SKM-1 (cell line): ENCODE measurements around the gene C14orf132.

Source experiments
- DNase-seq: peaks from one replicate; lab custom pipeline; 2025; ENCODE audit not compliant: unreplicated experiment; lab: John Stamatoyannopoulos, UW

Gene C14orf132

DNA sequence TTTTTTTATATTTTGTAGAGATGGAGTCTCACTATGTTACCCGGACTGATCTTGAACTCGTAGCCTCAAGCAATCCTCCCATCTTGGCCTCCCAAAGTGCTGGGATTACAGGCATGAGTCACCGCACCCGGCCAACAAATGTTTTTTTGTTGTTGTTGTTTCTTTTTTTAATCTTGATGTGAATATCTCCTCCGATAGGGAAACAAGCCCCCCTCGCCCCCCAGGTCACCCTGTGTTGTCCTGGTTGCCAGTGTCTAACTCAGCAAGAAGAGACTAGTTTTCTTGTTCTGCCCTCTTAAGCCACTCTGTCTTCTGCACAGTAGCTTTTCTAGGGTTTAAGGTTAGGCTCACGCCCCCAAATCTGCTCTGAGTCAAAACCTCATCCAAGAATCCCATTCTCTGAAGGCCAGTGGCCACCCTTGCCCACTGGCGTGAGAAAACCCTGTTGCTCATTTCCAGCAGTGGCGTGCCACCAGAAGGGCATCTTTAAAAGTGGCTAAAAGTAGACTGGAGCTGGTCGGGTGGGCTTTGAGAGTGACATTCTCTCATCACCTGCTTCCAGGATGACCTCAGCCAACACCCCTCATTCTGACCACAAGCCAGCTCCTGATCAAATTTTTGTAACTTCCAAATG lies 42.7 kb downstream of the C14orf132 start:
- DNase-seq = no peak

DNA sequence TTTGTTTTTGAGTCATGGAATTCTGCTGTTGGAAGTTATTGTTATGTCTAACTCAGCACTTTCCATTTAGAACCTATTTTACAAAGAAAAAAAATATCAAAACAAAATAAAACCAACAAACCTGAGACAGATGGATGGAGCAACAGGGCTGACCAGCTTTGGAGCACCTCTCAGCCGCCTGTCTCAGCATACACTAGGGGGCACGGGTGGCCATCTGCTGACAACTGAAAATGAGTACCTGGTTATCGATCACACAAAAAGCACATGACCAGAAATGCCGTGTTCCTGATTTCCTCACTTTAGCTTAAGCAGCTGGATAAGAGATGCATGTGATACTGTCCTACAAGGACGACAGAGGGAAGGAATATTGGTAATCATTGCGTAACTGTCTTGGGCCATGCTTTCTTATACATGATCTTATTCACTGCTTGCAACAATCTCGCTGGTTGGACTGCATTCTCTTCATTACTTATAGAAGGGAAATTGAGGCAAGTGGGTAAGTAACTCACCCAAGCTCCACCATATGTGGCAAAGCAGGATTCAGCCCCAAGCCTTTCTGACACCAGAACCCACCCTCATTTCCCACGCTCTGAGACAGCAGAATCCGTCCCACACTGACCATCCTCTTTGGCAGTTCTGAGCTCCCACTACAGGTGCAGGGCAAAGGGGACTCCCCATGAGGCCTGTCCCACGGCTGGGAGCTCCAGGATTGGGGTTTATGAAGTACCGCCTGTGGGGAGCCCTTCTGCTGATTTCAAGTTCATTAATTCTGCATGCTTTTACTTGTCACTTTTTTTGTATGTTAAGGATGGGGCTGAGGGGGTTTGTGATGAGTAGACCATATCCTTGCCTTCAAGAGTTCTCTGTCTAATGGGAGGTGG lies 43.5 kb downstream of the C14orf132 start:
- DNase-seq = no peak

DNA sequence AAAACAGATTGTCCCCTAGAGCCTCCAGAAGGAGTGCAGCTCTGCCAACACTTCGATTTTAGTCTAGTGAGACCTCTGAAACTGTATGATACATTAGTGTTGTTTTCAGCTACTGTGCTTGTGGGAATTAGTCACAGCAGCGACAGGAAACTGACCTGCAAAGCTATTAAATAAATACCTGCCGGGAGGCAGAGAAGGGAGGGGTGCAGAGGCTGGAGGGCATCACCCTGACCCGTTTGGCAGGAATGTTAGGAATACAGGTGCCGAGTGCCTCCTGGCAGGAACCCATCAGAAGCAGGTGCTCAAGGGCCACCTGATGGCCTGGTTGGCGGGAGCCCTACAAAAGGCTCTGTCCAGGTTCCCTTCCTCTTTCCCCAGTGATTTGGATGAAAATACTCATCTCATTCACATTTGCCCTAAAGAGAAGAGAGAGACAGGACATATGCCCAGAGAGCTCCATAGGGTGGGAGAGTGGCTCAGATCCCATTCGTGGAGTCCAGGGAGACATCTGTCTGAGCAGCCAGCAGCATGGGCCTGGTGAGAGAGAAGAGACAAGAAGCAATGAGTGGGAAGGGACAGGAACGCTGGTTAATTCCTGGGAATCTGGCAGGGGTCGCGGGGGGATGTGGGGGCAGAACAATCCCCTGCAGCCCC lies 44.6 kb downstream of the C14orf132 start:
- DNase-seq = no peak

DNA sequence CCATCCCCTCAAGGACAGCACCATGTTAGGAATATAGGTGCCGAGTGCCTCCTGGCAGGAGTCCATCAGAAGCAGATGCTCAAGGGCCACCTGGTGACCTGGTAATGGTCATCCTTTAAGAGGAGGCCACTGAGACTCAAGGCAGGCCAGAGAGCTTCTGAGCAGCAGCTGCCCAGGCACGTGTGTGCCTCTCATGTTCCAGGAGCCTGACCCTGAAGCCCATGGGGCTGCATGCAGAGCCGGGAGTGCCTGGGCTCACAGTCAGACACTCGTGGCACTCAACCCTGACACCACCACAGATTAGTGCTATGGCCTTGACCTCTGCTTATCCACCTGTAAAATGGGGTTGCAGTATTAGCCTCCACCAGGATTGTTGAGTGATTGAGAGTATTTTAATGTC lies 45.6 kb downstream of the C14orf132 start:
- DNase-seq = no peak

DNA sequence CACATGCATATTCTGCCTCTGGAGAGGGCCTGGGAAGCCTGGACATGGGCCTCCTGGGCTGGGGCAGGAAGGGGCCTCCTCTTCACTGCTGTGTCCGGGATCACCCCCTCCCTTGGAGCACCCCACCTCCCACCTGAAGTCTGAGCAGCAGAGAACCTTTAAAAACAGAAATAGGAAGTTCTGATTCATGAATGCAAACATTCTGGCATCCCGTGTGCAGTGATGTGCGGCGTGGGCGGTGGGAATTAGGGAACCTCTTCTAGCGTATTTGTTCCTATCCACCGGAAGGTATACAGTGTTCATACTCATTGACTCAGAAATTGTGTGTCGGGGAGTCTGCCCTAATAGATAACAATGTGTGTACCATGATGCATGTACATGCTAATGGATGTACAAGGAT lies 46.2 kb downstream of the C14orf132 start:
- no peak for DNase-seq

DNA sequence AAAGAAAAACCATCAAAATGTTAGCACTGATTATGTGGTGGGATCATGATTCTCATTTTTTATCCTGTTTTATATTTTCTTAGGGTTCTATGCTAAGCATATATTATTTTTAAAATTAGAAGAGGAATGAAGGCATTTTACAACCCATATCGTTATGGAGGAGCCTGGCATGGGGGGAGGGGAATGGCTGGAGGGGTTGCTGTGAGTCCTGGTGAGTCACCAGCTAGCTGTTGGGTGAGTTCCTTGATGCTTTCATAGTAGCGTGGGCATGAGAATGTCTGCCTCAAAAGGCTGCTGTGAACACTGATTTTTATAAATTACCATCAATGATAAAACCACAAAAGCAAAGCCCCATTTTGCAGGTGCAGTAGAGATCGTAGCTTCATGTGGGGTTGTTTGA lies 46.9 kb downstream of the C14orf132 start:
- no peak for DNase-seq

DNA sequence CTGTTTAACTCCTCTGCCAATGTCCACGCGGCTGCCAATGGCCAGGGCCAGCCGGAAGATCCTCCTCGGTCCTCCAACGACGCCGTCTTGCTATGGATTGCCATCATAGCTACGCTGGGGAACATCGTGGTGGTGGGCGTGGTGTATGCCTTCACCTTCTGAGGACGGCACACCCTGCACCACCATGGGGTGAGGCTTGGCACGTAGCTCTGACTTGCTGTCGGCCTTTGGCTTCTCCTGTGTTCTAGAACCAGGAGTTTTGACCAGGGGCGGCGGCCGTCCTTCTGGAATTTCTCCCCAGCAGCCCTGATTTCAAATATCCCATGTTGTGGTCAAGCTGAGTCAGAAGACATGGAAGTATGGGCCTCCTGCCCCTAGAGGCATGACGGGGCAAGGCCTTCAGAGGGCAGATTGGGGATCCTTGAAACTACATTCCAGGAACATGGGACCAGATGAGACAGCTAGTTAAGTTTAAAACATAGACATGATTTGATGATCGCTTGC lies 47.5 kb downstream of the C14orf132 start:
- DNase-seq = no peak

DNA sequence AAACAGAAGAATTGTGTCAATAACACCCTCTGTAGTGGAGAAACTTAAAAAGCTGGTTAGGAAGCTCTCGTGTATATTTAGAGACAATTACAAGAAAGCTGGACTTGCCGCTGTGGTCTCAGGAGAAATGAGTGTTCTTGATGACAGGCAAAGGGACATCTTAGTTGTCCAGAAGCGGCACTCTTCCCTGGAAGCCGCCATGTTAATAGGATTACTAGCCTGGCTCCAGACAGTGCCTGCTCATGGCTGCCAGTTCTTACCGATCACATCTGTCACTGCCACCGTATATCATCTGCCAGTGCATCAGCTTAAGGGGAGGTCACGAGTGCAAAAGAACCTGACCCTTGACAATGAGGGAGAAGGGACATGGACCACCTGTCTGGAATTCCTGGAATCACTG lies 48.9 kb downstream of the C14orf132 start:
- DNase-seq = no peak

DNA sequence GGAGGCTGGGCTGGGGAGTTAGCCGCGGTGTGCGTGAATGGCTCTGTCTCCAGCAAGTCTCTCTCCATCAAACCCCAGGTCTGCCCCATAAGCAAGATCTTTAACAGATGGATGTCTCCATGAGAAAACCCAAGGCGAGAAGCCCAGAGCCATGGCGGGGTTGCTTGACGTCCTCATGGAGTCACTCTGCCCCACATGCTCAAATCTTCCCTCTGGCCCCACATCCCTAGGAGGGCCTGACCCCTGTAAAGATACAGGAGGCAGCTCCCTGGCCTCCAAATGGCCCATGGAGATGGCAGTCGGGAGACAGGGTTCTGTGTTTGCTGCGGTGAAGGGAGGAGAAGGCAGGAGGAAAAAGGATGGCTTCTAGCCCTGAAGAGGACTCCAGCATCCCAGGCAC lies 49.3 kb downstream of the C14orf132 start:
- no peak for DNase-seq

DNA sequence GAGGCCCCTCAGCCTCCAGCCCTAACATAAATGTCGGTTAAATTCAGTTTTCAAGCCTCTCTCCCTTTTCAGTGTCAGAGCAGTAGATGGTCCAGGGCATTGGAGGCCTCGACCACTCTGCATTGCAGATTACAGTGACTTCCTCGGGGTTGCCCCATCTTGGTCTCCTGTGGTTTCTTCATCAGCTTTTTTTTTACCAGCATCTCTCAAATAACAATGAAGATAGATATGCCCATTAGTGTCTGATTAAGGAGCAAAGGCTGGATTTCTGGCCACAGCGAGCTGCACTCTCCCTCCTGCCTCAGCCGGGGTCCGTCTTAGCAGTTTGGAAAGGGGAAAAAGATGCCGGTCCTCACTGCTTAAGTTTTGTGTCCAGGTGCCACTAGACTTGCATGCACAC lies 49.7 kb downstream of the C14orf132 start:
- no peak for DNase-seq

DNA sequence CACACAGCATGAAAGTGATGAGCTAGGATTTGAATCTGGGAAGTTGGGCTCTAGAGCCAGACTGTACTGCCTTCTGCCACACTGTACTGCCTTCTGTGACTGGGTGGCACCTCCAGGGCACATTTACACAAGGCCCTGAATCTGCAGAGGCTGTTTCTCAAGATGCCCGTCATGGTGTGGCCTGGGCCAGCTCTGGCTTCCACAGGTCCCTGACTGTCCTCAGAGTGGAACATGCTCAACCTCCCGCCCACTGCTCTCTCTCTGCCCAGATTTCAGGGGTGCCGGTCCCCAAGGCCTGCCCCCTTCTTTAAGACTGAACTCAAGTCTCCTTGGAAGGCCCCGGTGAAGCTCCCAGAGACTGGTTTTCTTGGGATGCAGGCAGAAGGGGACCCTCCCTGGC lies 50.2 kb downstream of the C14orf132 start:
- DNase-seq = no peak

DNA sequence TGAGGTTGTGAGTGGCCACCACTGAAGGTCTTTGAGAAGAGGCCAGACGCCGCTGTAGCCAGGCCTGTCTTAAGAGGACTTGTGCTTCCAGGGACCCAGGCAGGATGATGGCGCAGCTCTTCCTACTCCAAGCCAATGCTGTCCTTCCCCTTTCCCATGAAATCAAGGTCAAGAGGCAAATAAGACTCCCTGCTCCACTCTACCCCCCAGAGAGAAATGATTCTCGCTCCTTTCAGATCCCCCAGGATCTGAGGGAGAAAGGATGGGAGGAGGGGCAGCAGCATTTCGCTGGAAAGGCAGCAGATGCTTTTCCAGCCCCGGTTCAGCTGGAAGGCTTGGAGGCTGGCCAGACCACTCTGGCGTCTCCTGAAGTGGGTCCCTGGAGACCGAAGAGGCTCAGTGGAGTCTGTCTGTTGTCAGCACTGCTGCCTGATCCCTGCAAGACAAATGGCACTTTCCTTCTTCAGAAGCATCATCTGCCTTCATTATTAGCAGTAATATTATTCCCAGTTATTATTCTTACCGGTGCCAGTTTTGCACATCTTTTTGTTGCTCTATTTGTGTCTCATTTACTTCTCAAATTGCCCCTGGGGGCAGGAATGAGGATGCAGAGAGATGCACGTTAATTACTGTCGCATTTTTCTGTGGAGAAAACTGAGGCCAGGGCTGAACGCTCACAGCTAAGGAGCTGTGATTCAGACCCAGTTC lies 51.4 kb downstream of the C14orf132 start:
- no peak for DNase-seq

DNA sequence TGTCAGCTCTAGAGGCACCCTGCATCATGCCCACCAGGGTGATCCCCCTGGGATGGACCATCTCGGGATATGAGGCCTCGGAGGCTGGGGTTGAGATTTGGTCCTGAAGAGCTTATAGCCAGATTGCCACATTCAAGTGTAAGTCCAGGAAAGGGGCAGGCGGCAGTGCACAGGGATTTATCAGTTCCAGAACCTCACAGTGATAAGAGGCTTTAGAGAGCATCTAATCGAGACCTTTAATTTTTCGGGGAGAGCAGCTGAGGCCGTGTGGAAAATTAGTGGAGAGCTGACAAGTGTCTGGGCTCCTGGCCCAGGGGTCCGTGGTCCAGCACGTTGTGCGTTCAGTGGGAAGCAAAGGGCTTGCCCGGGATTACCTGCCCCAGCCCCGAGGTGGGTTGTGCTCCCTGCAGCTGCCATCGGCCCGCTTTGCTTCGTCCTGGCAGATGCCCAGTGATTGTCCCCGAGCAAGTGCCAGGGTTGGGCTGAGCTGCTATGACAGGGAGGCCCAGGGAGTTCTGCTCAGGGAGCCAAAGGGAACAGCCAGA lies 52.1 kb downstream of the C14orf132 start:
- DNase-seq = no peak

DNA sequence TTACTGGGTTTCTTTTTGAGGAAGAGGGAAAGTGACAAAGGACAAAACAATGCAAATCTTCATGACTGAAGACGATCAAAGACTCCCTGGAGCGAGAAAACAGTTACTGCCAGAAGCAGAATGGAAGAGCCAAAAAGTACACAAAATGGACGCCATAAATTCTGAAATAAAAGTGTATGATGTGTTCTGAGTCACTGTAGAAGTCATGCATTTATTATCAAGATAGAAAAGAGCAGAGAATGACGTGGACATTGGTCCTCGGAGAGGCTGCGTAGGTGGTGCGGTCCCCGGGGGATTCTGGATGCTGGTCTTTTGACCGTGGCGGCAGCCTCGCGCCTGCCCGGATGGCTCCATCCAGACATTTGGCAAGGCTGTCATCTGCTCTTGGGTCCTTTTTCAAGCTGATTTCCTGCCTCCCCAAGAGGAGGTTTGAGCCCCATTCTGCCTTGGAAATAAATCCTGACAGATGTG lies 52.8 kb downstream of the C14orf132 start:
- no peak for DNase-seq

DNA sequence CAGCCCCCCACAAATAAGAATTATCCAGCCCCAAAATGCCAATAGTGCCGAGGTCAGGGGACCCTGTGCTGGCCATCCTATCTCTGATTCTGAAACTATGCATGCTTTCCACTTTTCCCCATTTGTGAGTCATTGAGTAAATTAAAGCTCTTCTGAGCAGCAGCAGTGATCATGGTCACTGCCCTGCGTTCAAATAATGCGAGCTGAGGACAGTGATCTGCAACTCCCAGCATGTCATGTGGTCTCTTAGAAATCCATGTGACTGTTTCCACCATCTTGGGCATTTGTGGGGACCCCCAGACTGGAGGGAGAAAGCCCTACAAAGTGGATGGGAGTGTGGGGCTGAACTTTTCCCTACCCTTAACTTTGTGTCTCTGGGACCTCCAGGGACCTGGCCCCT lies 53.8 kb downstream of the C14orf132 start:
- no peak for DNase-seq

DNA sequence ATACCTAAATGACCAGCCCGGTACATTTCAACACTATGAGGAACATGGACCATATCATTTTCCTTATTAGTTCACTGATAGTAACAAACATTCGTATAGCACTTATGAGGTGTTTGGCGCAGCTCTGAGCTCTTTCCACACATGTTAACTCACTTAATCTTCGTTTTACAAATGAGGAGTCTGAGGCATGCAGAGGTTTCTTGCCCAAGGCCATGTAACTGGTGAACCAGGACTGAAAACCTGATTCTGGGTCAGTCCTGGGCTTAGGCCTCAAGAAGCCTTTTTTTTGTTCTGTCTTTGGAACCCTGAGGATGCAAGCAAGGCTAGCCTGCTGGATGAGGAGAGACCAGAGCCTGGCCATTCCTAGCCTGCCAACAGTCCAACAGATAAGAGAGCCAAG lies 55.0 kb downstream of the C14orf132 start:
- DNase-seq = no peak

DNA sequence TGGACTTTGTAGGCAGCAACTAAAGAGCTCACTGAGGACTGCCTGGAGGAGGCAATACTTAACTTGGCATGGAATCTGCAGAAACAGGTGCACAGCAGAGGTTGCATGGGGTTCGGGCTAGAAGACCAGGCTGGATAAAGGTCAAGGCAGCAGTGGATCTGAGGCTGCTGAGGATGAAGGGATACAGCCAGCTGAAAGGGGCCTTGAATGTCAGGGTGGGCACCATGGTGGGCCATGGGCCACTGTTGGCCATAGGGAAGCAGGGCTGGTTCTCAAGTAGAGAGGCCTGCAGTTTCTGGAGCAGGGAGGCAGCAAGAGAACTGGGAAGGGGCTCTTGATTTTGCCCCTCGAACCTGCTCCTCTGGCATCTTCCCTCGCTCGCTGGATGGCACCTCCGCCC lies 55.5 kb downstream of the C14orf132 start:
- no peak for DNase-seq

DNA sequence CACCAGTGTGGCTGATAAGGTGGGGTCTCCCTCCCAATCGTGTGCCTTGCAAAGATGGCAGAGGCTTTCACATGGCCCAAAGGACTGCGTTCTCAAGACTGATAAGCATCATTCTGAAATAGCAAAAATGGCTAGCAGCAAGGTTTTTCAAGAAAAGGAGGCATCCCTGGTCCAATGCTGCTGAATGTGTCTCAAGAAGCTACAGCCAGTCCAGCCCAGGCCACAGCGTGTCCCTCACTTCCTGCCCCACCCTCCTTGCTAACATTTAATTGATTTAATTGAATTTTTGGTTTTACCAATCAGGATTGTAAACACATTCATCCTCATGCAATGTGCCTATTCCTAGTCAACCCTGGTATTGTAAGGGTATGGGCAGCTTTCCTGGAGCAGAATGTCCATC lies 55.9 kb downstream of the C14orf132 start:
- no peak for DNase-seq

DNA sequence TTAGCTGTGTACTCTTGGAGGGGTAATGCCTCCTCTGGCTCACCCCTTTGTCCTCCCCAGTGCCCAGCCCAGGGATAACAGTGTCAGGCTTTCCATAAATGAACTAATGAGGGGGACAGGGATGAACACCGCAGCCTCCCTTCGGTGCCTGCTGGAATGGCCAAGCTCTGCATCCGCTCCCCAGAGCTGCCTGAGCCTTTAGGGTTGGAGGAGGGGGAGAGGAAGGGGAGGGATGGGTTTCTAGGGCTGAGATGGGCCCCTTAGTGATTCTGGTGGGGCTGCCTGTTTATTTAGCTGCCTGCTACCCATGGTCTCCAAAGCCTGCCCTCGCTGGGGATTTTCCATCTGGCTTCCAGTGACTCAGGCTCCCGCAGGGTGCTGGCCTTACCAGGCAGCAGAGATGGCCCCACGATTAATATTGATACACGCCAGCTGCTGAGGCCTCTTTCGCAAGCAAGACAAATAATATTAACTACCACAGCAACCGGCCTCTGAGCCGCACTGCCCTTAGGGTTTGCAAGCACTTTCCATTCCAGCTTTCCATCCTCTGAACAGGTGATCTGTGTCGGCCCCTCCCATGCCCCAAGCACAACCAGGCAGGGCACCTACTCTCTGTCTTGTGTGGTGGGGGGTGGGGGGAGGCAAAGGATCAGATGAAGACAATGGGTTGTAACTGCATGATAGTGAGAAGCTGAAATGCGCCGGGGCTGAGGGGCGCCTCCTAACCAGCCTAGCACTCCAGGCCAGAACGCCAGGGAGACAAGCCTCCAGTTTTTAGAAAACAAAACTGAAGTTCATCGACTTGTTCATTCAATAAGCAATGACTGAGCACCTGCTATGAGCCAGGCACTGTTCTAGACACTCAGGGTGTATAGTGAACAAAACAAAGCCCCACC lies 56.7 kb downstream of the C14orf132 start:
- no peak for DNase-seq
